ENCODE measurements around the gene SKAP2. TPM values are rescaled to one million over a fixed set of nuclear protein-coding genes. Genes with fewer than 3 reads are reported as not detected.

Gene SKAP2
- total and polyA plus RNA-seq, 2 donors (not counting 3 experiments of a cell fraction or from before 2014, with no cell fraction given): 4.0 to 27.6 TPM

- Histone ChIP-seq H3K27me3 (ENCODE audit: control insufficient read depth in 2 of 2, insufficient read depth in 2 of 2, low read length in 2 of 2) (no peaks in the 10 kb centered on the region), H3K9me1 (replicated peaks; ENCODE audit: control insufficient read depth, extremely low read depth, insufficient read depth, low read length) (no peaks in the 10 kb centered on the region), H3K79me2 (ENCODE audit: control insufficient read depth, insufficient read depth, low read length) (no peaks in the 10 kb centered on the region), H2AFZ (ENCODE audit: low read depth, low read length) (no peak overlapping the region), H4K20me1 (replicated peaks; ENCODE audit: control insufficient read depth, extremely low read depth, insufficient read depth, low read length) (no peaks in the 10 kb centered on the region), H3K9me3 (replicated peaks; ENCODE audit: control insufficient read depth, insufficient read depth, low read length) (no peaks in the 10 kb centered on the region), H3K27ac (ENCODE audit: insufficient read depth, low read depth, low read length) (no peak overlapping the region), H3K36me3 (ENCODE audit: control insufficient read depth in 2 of 2, extremely low read depth in 1 of 2, insufficient read depth in 2 of 2, low read length in 2 of 2) (no peaks in the 10 kb centered on the region), H3K4me3 (replicated peaks in 1 of 3; ENCODE audit: insufficient read depth in 1 of 3, low read depth in 1 of 3, low read length in 3 of 3) (no peak overlapping the region), H3K9ac (replicated peaks; ENCODE audit: extremely low read depth, insufficient read depth, low read length) (no peak overlapping the region), H3K4me1 (ENCODE audit: control insufficient read depth, extremely low read depth, insufficient read depth, low read length) (no peaks in the 10 kb centered on the region), H3K4me2 (ENCODE audit: insufficient read depth, low read length) (no peak overlapping the region)
- DNase-seq (ENCODE audit: low read depth, low spot score) (no peak), FAIRE-seq (no peak)
- dilution Hi-C loops (cut with MboI; ENCODE audit: extremely low pct_ligation_motif_present, low sequenced_read_pairs): no loop called here
- intact Hi-C loops (cut with micrococcal nuclease): no loop called here
- CTCF ChIA-PET: interaction anchor here (1.0 to 1.4 kb wide), 2 partner anchors 11 to 24 kb away, joined by 3 read pairs; no protein-coding TSS in a partner anchor
- TF ChIP-seq GATA2 (IDR thresholded peaks at IDR 0.05; ENCODE audit: insufficient read depth, insufficient read length, low read depth, low read length) (no peak), POLR2A (IDR thresholded peaks at IDR 0.05; ENCODE audit: low read depth, low read length) (no peak), MAX (IDR thresholded peaks at IDR 0.05; ENCODE audit: insufficient read depth, insufficient read length) (no peak), FOS (IDR thresholded peaks at IDR 0.05; ENCODE audit: borderline replicate concordance, insufficient read depth, low read length) (no peak), EZH2 (IDR thresholded peaks at IDR 0.05; ENCODE audit: borderline replicate concordance, low read depth, low read length, severe bottlenecking) (no peak), MYC (IDR thresholded peaks at IDR 0.05; ENCODE audit: low read depth, low read length) (no peak), CTCF (IDR thresholded peaks at IDR 0.05; ENCODE audit: extremely low read depth in 1 of 2, insufficient read depth in 1 of 2, low read depth in 1 of 2, low read length in 2 of 2) (no peak), POLR2AphosphoS5 (IDR thresholded peaks at IDR 0.05; ENCODE audit: insufficient read depth, low read depth, low read length) (no peak), JUN (IDR thresholded peaks at IDR 0.05; ENCODE audit: borderline replicate concordance, insufficient read depth, insufficient read length, low read depth) (no peak)
- POLR2A ChIA-PET: no interaction called here
- no TSS peak for BruUV-seq (replicated peaks)
Observed at GRCh38 chr7:26729150-26729775, 135.1 kb downstream of the SKAP2 start.
